Measurements from ENCODE around the gene GAREM1.
"Not testable (repeated sequence)": the region's sequence is repeated elsewhere in the genome, so short reads cannot be mapped to it uniquely, and the experiment has no call there.

The GAREM1 gene

DNA sequence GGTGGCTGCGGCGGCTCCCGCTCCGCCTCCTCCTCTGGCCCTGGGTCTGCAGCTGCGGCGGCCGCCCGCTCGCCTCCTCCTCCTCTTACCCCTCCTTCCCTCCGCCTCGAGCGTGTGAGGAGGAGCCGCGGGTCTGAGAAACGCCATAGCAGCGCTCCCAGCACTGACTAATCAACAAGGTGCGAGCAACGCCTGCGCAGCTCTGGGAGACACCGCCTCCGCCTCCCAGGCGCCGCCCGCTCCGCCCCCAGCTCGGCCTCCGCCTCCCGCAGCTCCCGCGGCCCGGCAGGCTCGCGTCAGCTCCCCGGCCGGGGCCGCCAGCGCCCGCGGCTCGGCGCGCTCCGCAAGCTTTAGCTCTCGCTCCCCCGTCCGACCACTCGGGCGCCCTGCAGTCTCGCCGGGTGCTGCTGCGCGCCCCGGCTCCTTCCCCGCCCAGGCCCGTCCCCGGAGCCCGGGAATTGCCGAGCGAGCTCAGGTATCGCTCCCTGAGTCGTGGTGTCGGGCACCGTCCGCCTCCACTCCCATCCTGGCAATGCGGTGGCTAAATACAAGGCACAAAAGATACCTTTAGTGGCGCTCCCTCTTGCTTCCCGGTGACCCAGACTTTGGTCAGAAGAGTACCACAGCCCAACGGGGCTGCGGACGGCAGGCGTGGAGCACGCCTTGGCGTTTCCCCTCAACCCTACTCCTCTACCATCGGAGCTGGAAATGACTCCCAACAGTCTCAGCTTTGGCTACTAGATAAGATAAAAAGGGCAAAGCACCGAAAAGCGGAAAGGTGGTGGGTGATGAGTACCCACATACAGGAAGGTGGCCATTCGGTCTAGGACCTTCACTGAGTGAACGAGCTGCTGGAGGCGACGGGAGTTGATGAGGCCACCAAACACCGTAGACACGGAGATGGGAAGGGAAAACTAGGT, at the start of gene GAREM1:
GAREM1 (minus strand) TSS at position 169 of the 920 bp plus-strand sequence. CDS start 454 bp downstream, outside the sequence.
- peak; percentile 70 for DNase-seq

DNA sequence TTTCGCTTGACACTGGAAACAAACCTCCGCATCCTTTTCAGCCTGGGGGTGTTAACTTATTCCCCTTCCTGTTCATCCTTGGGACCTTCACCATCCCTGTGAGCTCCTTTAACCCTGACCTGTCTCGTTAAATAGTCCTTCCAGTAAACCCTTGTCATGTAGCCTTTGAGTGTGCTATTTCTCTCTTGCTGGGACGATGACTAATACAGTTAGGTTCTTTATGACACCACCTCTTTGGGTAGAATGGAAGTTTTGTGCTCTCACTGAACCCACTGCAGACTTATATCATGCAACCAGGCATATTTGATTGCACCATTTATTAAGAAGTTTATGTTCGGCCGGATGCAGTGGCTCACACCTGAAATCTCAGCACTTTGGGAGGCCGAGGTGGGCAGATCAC, 40.5 kb upstream of the GAREM1 start:
- DNase-seq, result no peak

DNA sequence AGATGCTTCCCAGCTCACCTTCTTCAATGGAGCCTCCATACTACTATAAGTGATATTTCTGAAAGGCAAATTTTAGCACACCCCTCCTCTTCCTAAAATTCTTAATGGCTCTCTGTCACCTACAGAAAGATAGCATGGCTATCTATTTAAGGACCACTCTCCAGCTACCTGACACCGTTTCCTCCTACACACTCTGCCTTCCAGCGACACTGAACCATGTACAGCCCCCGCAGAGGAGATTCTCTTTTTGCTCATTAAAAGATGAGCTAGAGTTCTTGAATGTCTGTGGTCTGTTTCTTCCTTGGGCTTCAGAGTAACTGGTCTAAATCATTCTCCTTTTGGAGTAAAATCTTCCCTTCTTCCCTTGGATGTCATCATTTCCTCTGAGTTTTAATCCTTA, 38.4 kb upstream of the GAREM1 start:
- no peak for DNase-seq

DNA sequence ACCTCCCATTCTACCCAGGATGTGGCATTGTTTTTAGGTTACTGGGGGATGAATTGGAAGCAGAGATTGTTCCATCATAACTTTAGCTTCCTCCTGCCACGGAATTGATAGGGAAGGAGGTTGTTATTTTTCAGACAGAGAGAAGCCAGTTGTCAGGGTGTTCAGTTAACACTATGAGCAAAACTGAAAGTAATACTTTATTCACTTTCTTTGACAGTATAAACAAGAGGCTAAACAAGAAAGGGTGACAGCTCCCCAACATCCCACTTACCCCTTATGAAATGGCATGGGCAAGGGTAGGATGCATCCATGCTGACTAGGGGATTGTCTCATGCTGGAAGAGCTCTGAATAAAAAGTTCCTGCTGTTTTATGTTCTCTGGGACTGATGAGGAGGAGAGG, 36.4 kb upstream of the GAREM1 start:
- no peak for DNase-seq

DNA sequence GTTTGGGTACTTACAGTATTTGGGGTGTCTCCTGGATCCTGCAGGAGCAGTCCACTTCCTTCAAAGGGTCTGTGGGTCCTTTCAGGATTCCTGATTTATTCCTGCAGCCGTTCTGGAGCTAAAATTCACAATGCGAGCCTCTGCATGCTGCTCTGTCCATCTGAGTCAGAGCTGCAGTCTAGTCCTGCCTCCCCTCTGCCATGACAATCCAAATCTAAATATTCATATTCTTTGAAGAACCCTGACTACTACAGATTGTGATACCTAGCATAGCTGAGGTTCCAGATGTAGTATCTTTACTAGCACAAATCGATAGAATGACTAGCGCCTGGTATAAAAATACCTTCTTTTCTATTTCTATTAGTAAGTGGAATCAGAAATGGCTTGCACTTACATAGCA, 31.3 kb upstream of the GAREM1 start:
- no peak for DNase-seq

DNA sequence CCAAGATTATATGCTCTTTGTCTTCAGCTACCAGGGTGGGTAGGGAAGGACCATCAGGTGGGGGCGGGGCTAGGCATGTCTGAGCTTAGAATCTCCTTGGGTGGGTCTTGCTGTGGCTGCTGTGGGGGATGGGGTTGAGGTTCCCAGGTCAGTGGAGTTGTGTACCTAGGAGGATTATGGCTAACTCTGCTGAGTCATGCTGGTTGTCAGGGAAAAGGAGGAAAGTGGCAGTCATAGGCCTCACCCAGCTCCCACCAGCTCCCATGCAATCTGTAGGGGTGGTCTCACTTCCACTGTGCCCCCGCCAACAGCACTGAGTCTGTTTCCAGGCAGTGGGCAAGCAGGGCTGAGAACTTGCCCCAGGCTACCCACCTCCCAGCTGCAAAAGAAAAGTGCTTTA, 30.6 kb upstream of the GAREM1 start:
- DNase-seq, result not testable (repeated sequence)

DNA sequence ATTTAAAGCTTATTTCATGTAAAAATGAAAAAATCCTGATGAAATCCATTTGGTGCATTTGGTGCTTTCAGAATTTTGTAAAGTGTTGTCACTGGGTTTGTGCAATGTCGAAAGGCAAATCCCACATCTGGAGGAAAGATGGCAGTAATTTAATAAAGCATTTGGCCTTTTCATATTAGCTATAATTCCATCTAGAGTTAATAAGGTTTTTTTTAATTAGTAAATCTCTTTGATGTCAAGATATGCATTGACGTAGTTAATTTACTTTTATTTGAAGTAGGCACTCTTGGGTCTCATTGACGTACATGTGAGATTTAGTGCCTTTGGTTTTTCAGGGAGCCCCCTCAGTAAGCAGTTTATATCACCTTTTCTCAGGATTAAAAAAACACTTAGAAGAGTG, 12.3 kb upstream of the GAREM1 start:
- no peak for DNase-seq

DNA sequence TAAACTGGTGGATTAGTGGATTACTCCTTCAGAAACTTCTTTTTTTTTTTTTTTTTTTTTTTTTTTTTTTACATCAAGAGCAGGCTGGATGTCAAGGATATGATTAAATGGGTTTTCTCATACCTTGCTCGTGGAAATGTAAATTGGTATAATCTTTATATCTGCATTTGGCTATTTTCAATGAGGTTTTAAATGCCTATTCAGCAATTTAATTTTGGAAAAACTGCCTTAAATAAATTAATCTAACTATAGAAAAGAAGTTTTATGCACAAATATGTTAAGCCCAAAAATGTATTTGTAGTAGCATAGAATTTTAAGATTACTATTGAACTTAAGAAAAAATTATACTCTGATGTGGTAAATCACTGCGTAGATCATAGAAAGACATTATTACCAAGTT, 11.4 kb upstream of the GAREM1 start:
- DNase-seq, result no peak

DNA sequence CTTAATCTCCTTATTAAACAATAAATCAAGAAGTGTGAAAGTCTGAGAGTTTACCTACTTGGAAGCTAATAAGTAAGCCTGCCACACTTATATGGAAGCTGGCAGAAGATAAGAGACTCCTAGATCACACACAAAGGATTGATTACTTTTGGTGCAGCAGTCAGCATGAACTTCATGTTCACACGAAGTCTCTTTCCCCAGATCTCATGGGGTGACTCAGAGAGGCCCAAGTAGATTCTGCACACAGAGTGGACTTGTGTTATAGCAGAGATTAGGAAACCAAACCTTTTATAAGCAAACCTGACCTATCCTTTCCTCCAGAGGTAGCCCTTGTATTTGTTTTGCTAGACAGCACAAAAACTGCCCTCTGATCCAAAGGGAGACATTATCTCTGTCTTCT, 9.9 kb upstream of the GAREM1 start:
- no peak for DNase-seq

DNA sequence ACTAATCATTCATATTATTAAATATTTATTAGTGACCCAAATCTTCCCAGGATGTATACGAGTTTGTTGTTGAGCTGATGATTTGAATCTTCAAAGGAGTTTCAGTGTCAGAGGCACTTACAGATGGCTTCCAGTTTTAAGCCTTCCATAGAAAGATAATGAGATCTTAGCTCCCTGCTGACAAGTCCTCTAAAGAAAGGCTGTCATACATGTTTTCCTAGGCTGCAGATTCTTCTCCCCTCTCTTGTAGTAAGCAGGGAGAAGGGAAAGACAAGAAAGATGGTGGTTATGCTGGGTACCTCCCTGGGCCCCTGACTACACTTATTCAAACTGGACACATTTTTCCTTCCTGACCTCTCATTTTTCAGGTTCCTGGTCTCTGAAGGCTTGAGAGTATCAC, 8.1 kb upstream of the GAREM1 start:
- no peak for DNase-seq

DNA sequence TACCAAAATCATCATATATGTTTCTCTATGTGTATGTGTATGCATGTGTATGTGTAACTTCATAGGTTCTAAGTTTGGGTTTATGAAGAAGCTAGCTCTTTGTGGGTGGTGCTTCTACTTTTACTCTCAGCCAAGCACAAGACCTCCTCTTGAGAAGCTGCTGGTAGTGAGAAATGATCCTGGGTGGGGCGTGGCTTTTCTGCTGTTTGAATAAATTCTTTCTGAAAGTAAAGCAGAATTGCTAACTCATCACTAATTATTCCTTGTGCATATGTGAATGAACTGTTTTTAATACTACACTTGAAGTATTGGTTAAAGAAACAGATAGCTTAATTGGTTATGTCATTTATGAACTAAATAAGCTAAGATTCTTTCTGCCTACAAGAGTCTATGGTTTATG, 7.6 kb upstream of the GAREM1 start:
- DNase-seq, result no peak

DNA sequence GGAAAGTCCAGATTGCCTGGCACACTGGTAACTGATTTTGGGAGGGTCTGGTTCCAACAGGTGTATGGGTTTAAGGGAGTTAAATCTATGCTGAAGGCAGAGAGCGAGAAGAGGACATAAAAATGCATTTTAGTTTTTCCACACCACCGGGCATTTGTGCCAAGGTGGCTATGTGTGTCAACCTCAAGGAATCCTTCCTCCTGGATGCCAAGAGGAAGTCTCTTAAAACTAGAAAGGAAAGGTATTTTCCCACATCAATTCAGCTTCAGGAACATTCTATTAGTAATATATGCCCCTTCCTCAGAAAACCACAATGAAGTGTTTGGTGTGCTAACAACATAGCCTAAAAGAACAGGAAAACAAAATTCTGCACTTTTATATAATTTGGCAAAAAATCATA, 5.4 kb upstream of the GAREM1 start:
- DNase-seq, result no peak

DNA sequence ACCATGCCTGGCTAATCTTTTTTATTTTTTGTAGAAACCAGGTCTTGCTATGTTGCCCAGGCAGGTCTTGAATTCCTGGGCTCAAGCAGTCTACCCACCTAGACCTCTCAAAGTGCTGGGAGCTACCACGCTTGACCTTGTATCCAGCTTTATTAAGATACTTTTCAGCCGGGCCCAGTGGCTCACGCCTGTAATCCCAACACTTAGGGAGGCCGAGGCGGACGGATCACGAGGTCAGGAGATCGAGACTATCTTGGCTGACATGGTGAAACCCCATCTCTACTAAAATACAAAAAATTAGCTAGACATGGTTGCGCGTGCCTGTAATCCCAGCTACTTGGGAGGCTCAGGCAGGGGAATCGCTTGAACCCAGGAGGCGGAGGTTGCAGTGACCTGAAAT, 4.4 kb upstream of the GAREM1 start:
- DNase-seq, result not testable (repeated sequence)

DNA sequence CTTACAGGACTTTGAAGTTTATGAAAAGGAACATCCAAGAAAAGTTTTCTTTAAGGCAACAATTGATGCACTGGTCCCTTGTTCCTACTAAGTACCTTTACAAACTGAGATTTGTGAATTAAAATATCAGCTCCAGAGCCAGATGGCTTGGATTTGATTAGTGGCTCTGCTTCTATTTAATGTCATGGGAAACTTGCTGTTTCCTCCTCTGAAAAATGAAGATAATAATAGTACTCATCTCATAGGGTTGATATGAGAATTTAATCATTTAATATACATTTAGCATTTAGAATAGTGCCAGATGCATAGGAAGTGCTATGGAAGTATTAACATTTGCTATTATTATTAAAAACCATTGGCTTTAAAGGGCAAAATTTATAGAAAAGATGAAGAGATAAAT, 2.6 kb upstream of the GAREM1 start:
- no peak for DNase-seq

DNA sequence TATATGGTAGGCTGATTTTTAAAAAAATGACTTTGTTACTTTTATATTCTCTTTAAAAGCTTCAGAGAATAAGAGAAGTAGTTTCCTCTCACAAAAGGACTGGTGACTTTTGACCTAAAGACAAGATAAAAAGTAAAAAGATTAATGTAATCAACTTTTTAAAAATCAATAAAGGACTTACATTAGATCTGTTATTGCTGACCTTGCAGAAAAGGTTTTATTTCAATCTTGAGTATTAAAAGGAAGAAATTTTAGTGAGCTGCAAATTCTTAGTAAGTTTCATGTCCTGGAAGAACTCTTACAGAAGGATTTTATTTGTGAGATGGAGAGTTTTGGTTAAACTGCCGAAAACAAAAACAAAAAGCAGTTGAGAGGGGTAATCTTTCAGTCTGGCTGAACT, 2.2 kb upstream of the GAREM1 start:
- no peak for DNase-seq

DNA sequence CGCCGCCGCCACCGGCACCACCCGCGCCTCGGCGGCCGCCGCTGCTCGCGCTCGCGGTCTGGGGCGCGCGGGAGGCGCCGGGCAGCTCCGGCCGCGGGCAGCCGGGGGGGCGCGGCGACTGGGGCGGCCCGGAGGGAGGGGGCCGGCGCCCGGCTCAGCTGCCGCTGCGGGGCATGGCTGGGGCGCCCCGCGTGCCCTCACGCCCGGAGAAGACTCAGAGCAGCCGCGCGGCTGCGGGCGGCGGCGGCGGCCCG, 295 bp downstream of the GAREM1 start:
- no peak for DNase-seq

DNA sequence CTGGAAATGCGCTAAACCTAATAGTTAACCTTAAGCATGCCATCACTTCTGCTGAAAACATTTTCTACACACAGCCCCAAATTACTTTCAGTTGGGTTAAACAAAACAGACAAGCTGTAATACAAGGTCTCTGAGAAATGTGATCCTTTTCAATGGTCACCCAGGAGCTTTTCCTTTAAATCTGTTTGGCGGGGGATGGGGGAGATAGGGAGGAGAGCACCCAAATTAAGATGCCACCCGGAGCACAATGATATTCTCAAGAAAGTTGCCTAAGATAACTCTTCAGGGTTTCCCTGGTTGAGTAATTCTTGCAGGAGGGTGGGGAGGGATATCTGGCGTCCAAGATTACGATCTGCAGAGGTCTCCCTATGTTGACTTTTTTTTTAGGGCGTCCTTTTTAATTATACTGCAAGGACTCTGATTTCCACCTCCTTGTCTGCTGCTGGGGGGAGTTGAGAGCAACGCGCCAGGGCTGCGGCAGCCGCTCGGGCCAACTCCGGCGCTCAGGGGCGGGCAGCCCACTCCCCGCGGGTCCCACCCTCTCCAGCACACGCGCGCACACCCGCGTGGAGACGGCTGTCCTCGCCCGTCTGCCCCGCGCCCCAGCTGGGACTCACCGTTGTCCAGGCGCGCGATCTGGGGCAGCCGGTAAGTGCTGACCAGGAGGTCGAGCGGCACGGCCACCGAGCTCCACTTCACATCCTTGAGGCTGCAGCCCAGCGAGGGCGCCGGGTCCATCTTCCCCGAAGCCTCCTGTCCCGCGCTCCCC, 807 bp downstream of the GAREM1 start:
- no peak for DNase-seq

DNA sequence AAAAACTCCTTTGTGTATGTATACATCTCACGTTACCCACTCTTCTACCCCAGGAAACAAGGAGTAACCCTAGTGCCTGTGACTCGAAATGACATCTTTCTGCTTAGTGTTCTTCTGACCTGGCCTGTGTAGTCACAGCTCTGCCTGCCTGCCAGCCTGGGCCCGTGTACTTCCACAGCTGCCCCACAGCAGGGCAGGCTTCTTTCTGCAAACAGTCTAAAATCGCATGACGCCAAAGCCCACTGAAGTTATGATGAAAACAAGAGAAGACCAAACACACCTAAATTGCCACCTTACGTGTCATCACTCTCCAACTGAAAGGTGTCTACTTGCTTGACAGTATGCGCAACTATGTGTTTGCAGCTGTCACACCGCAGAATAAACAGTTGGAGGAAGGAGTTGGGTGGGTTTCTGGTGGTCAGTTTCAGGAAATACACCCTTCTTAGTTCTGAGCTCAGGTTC, 1.5 kb downstream of the GAREM1 start:
- peak; percentile 7 for DNase-seq

DNA sequence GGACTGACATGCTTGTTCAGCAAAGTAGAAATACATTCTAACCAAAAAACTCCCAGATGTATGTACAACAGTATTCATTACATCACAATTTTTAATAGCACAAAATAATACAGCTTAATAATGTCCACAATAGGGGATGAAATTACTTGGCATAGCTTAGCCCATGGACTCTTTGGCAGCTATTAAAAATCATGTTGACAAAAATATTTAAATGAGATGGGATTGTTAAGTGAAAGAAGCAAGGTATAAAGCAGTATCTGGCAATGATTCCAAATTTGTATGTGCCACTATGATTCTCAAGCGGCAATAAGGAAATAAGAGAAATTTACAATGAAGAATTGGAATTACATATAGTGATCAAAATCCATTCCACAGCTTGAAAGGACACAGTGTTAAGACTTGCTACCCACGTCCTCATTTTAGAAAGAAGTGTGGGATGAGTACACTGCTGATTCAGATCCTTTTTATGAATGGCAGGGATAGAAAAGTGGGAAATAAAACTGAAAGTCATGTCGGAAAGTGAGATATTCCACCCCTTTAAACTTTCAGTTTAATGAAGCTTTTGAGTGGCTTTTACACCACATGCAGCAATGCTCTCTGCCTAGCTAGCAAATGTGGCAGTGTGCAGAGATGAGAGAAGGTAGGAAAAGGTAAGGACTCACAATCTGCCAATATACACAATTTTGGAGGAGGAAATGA, 2.4 kb downstream of the GAREM1 start:
- DNase-seq, result peak; percentile 68

DNA sequence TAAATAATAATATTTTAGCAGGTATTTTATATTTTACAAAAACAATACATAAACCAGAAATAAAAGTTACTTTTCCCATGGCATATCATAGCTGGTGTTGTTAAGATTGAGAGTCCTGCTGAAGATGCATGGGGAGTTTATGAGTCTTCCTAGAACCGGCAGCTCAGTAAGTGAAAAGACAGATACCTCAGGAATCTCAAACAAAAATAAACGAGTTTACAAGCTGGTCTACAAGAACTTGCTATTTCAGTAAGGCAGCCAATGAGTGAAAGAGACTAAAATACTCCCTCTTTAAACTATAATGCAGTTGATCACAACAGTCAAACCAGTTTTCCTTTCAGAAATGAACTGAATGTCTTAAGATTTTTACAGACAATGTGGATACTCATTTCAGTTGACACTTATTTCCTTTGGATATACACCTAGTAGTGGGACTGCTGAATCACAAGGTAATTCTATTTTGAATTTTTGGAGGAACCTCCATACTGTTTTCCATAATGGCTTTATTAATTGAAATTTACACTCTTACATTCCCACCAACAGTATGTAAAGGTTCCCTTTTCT, 8.9 kb downstream of the GAREM1 start:
- no peak for DNase-seq

DNA sequence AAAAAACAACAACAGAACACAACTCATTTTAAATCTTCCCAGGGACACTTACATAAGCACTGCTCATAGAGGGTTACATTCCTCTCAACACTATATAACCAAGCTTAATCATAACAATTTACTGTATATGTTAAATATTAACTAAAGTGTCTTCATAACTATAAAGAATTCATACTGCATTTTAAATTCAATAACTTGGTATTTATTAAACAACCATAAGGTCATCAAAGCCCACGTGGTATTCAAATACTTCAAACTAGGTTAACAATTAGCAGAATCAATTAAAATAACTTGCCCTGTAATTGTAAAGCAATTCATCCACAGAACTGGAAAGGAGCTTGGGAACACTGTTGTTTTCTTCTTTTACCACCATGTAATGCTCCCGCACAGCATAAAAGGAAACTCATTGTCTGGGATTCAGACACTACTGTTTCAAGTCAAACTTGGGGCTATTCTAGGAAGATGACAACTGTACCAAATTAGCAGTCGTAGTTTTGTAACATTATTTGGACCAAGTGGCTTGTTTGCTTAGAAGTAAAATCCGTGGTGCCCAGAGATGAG, 10.4 kb downstream of the GAREM1 start:
- DNase-seq, result no peak

DNA sequence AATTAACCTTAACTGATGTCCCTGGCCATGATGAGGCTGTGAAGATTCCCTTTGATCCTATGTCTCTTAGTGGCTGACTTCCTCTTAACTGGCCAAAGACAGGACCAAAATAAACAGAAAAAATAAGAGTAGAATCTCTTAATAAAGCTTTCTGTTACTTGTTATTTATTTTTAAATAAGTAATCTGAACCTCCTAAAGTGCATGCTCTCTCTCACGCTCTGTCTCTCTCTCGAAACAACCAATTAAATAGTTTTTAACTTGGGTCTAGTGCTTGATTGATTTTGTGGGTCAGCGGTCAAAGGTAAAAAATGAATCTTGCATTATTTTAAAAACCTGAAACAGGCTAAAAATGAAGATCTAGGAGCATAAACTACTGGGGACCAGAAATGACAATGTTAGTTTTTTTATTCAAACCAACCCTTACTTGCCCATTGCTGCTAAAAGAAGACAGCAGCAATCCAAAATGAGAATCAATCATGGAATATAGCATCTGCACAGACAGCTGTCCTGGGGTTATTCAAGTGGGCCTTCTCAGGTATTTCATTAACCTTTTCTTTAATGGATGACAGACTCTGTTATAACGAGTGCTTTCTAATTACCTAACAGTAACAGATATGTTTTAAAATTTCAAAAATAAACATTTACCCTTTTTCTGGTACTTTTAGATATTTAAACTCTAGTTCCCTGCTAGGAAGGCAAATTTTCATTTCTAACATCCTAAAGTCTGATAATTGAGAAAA, 11.2 kb downstream of the GAREM1 start:
- no peak for DNase-seq

Data from inflammatory macrophage treated with lipopolysaccharide for 4 hours (primary cell).